GM23338 (cell line): ENCODE results near the gene MCC. TPM values are rescaled to one million over a fixed set of nuclear protein-coding genes. Genes with fewer than 3 reads are reported as not detected.

ENCODE experiments used
- ATAC-seq: fragments of 200-7000 bp; cut with Tn5 transposase; 3 replicates; pipeline ENCODE4 v1.9.1; 2020
- DNase-seq: peaks from one replicate; pipeline ENCODE4 v3.0.0-alpha.2; 2015; ENCODE audit warnings: low spot score
- H2AFZ ChIP-seq: fragments of 200-600 bp; sonication (generic); 2 replicates; pipeline ENCODE4 v1.8.0; 2016; ENCODE audit warnings: antibody characterized with exemption, mild to moderate bottlenecking, moderate library complexity
- H3F3A ChIP-seq: fragments of 200-600 bp; sonication (generic); replicated peaks from 2 replicates; pipeline ENCODE4 v1.8.0; 2017; ENCODE audit warnings: antibody characterized with exemption, mixed run types, low read depth
- H3K27ac ChIP-seq: fragments of 200-600 bp; sonication (generic); 2 replicates; pipeline ENCODE4 v1.6.1; 2016; ENCODE audit warnings: low read depth
- H3K27me3 ChIP-seq: fragments of 200-600 bp; sonication (generic); 2 replicates; pipeline ENCODE4 v1.8.0; 2016; ENCODE audit warnings: mild to moderate bottlenecking, mixed run types, moderate library complexity; ENCODE audit not compliant: insufficient read depth
- H3K36me3 ChIP-seq: fragments of 200-600 bp; sonication (generic); 2 replicates; pipeline ENCODE4 v1.8.0; 2016; ENCODE audit warnings: mild to moderate bottlenecking; ENCODE audit not compliant: insufficient read depth
- H3K4me1 ChIP-seq: fragments of 200-600 bp; sonication (generic); 2 replicates; pipeline ENCODE4 v1.8.0; 2016; ENCODE audit warnings: mild to moderate bottlenecking, moderate library complexity; ENCODE audit not compliant: insufficient read depth
- H3K4me2 ChIP-seq: fragments of 200-600 bp; sonication (generic); 2 replicates; pipeline ENCODE4 v1.7.1; 2017; ENCODE audit warnings: mixed run types
- H3K4me3 ChIP-seq: fragments of 200-600 bp; sonication (generic); 2 replicates; pipeline ENCODE4 v1.6.1; 2016; ENCODE audit warnings: mixed run types
- H3K79me2 ChIP-seq: fragments of 200-600 bp; sonication (generic); replicated peaks from 2 replicates; pipeline ENCODE4 v1.8.0; 2017; ENCODE audit warnings: mild to moderate bottlenecking; ENCODE audit not compliant: insufficient read depth
- H3K9me2 ChIP-seq: fragments of 200-600 bp; sonication (generic); 2 replicates; pipeline ENCODE4 v1.8.0; 2017; ENCODE audit not compliant: insufficient read depth
- H4K20me1 ChIP-seq: fragments of 200-600 bp; sonication (generic); replicated peaks from 2 replicates; pipeline ENCODE4 v1.8.0; 2017; ENCODE audit warnings: mild to moderate bottlenecking; ENCODE audit not compliant: insufficient read depth
- H3K27ac Mint-ChIP-seq: 2 replicates; pipeline ENCODE4 v1.8.0; 2020; ENCODE audit warnings: inconsistent platforms, mild to moderate bottlenecking, moderate library complexity, mixed read lengths
- H3K27me3 Mint-ChIP-seq: 3 replicates; pipeline ENCODE4 v1.8.0; 2022; ENCODE audit warnings: low read depth, mild to moderate bottlenecking, moderate library complexity, mixed read lengths, inconsistent platforms; ENCODE audit not compliant: insufficient read depth, poor library complexity
- H3K36me3 Mint-ChIP-seq: 3 replicates; pipeline ENCODE4 v1.8.0; 2021; ENCODE audit warnings: low read depth, mild to moderate bottlenecking, inconsistent platforms, moderate library complexity, mixed read lengths
- H3K4me1 Mint-ChIP-seq: 3 replicates; pipeline ENCODE4 v1.8.0; 2020; ENCODE audit warnings: mild to moderate bottlenecking, inconsistent platforms, mixed read lengths
- H3K4me3 Mint-ChIP-seq: 3 replicates; pipeline ENCODE4 v1.8.0; 2021; ENCODE audit warnings: moderate library complexity, mild to moderate bottlenecking, inconsistent platforms, mixed read lengths
- H3K9me3 Mint-ChIP-seq: 3 replicates; pipeline ENCODE4 v1.8.0; 2020; ENCODE audit warnings: moderate library complexity, mild to moderate bottlenecking, inconsistent platforms, mixed read lengths
- CREB1 ChIP-seq: fragments of 250-450 bp; sonication (Bioruptor Pico); IDR thresholded peaks from 2 replicates; pipeline ENCODE4 v1.5.0; 2020; ENCODE audit warnings: low read depth, mild to moderate bottlenecking, moderate library complexity
- CTCF ChIP-seq, 2 experiments: fragments of 200-600 bp in 1 of 2; sonication (generic) in 1 of 2; conservative IDR thresholded peaks; 2 replicates each; pipeline versions ENCODE4 v1.5.1 to v1.6.1; 2016 to 2017; ENCODE audit warnings: antibody characterized with exemption in 2 of 2, low read depth in 2 of 2, mild to moderate bottlenecking in 2 of 2, moderate library complexity in 1 of 2
- ETS1 ChIP-seq: IDR thresholded peaks from 2 replicates; pipeline ENCODE4 v1.6.1; 2016; ENCODE audit warnings: antibody characterized with exemption
- EZH2 ChIP-seq: fragments of 200-600 bp; sonication (generic); IDR thresholded peaks from one replicate; pipeline ENCODE4 v1.8.0; 2017; ENCODE audit warnings: antibody characterized with exemption, mild to moderate bottlenecking, low read depth; ENCODE audit not compliant: unreplicated experiment
- JUNB ChIP-seq: IDR thresholded peaks from one replicate; pipeline ENCODE4 v1.6.1; 2016; ENCODE audit warnings: antibody characterized with exemption; ENCODE audit not compliant: unreplicated experiment
- NANOG ChIP-seq: IDR thresholded peaks from 2 replicates; pipeline ENCODE4 v1.6.1; 2016; ENCODE audit warnings: antibody characterized with exemption, borderline replicate concordance
- POLR2AphosphoS5 ChIP-seq: IDR thresholded peaks from 2 replicates; pipeline ENCODE4 v1.6.1; 2016; ENCODE audit warnings: antibody characterized with exemption, low read depth
- REST ChIP-seq: IDR thresholded peaks from one replicate; pipeline ENCODE4 v1.6.1; 2018; ENCODE audit warnings: antibody characterized with exemption; ENCODE audit not compliant: unreplicated experiment
- STAT1 ChIP-seq: IDR thresholded peaks from one replicate; pipeline ENCODE4 v1.6.1; 2016; ENCODE audit warnings: antibody characterized with exemption; ENCODE audit not compliant: unreplicated experiment
- ZNF114 ChIP-seq: fragments of 250-450 bp; sonication (Bioruptor Pico); IDR thresholded peaks from 2 replicates; pipeline ENCODE4 v1.5.0; 2020; ENCODE audit warnings: mild to moderate bottlenecking, moderate library complexity
- ZNF331 ChIP-seq: fragments of 250-450 bp; sonication (Bioruptor Pico); IDR thresholded peaks from 2 replicates; pipeline ENCODE4 v1.5.0; 2020; ENCODE audit warnings: low read depth, mild to moderate bottlenecking, moderate library complexity
- polyA plus RNA-seq: library from polyadenylated mRNA; unstranded; fragments of >200 nt; fragmentation: Nextera tagmentation; extraction: Ambion mirVana; gene quantifications from 2 replicates; pipeline ENCODE4 v1.2.1, GENCODE V29; 2016
- total RNA-seq: library from RNA; depleted of rRNA; stranded (reverse); fragments of >200 nt; shearing (Covaris generic); gene quantifications from 2 replicates; pipeline ENCODE4 v1.2.3, GENCODE V29; 2014

MCC gene
- total and polyA plus RNA-seq, 2 experiments from 2014 or later = 3.8 to 10.1 TPM

GRCh38 chr5:113147101-113147508 lies 341.1 kb downstream of the MCC start:
- no peak for TF ChIP-seq STAT1
- no peak for TF ChIP-seq REST
- TF ChIP-seq ETS1 = no peak
- no peak for TF ChIP-seq CTCF (conservative IDR thresholded peaks at IDR 0.05; ENCODE audit: low read depth in 2 of 2)
- TF ChIP-seq JUNB = no peak
- no peak for TF ChIP-seq EZH2
- TF ChIP-seq ZNF114 (CRISPR knock-in tag) = no peak
- no peak for ATAC-seq
- H4K20me1 ChIP-seq = no peaks in the 10 kb centered on the region
- H3F3A ChIP-seq = no peaks in the 10 kb centered on the region
- Mint-ChIP-seq H3K9me3 (no peaks in the 10 kb centered on the region), H3K27ac (no peak overlapping the region), H3K36me3 (no peaks in the 10 kb centered on the region), H3K4me1 (peaks cover 29% of the 10 kb centered on the region), H3K4me3 (no peak overlapping the region), H3K27me3 (no peaks in the 10 kb centered on the region)
- no peaks in the 10 kb centered on the region for H3K79me2 ChIP-seq
- no peak overlapping the region for H3K4me3 ChIP-seq
- H3K27ac ChIP-seq = no peak overlapping the region
- H3K4me2 ChIP-seq = no peak overlapping the region
- H3K27me3 ChIP-seq = no peaks in the 10 kb centered on the region
- no peaks in the 10 kb centered on the region for H3K36me3 ChIP-seq
- peaks cover 10% of the 10 kb centered on the region for H3K4me1 ChIP-seq
- no peaks in the 10 kb centered on the region for H3K9me2 ChIP-seq
- DNase-seq = no peak
- no peak overlapping the region for H2AFZ ChIP-seq

- no peak for TF ChIP-seq NANOG
- TF ChIP-seq EZH2 = no peak
- TF ChIP-seq POLR2AphosphoS5 = no peak
- TF ChIP-seq CTCF (conservative IDR thresholded peaks at IDR 0.05; ENCODE audit: low read depth in 2 of 2) = no peak
- TF ChIP-seq ZNF331 (CRISPR knock-in tag) = no peak
- no peak for TF ChIP-seq REST
- no peak for TF ChIP-seq JUNB
- no peak for TF ChIP-seq ZNF114 (CRISPR knock-in tag)
- TF ChIP-seq CREB1 (CRISPR knock-in tag) = no peak
- Histone ChIP-seq H3K4me2 (no peak overlapping the region), H2AFZ (no peak overlapping the region), H3K27me3 (no peaks in the 10 kb centered on the region), H4K20me1 (no peaks in the 10 kb centered on the region), H3K4me1 (peaks cover 14% of the 10 kb centered on the region), H3K4me3 (no peak overlapping the region), H3K79me2 (no peaks in the 10 kb centered on the region), H3K9me2 (peaks cover 5% of the 10 kb centered on the region), H3K27ac (no peak overlapping the region), H3F3A (no peaks in the 10 kb centered on the region), H3K36me3 (no peaks in the 10 kb centered on the region)
- ATAC-seq (no peak), DNase-seq (no peak)
- Mint-ChIP-seq H3K4me3 (no peak overlapping the region), H3K4me1 (peaks cover 40% of the 10 kb centered on the region), H3K36me3 (no peaks in the 10 kb centered on the region), H3K27me3 (peaks cover 1% of the 10 kb centered on the region), H3K27ac (peak overlapping the region; percentile 7; the same call in 1 of the 2 replicates), H3K9me3 (no peaks in the 10 kb centered on the region; the same call in 2 of the 3 replicates)
These were observed 342.4 kb downstream of the MCC start for GRCh38 chr5:113145757-113146387.
